Caco-2 (cell line): ENCODE data around the gene CAPZB. TPM values are rescaled to one million over a fixed set of nuclear protein-coding genes. Genes with fewer than 3 reads are reported as not detected.
A peak's percentile ranks its signal among the peaks of the same experiment; 100 is the strongest.

Source experiments
- BruUV-seq: library from RNA; stranded (reverse); fragments of 400-500 nt; replicated peaks from 2 replicates; lab custom pipeline; 2021; lab: Mats Ljungman, UMichigan
- CTCF ChIA-PET: fragments of 300-600 bp; sonication (Branson Sonifier 250); formaldehyde crosslinking; loops from one replicate; lab custom pipeline; 2022; ENCODE audit warnings: antibody characterized with exemption; lab: Charles Lee
- POLR2A ChIA-PET: fragments of 300-600 bp; sonication (Branson Sonifier 250); formaldehyde crosslinking; loops from one replicate; lab custom pipeline; 2022; ENCODE audit warnings: antibody characterized with exemption; lab: Charles Lee
- DNase-seq, 2 experiments: peaks; one replicate each; pipeline versions ENCODE4 v3.0.0 to v3.0.0-alpha.2; 2020 to 2022
- H3K27me3 ChIP-seq: replicated peaks from 2 replicates; pipeline ENCODE4 v1.6.0; 2011; ENCODE audit warnings: low read length; ENCODE audit not compliant: control insufficient read depth, insufficient read depth
- H3K36me3 ChIP-seq: 2 replicates; pipeline ENCODE4 v1.5.1; 2011; ENCODE audit warnings: low read length; ENCODE audit not compliant: control insufficient read depth, insufficient read depth
- H3K4me1 ChIP-seq: fragments of 250-450 bp; sonication (Bioruptor Pico); 2 replicates; pipeline ENCODE4 v1.5.1; 2020; ENCODE audit warnings: mild to moderate bottlenecking
- H3K4me3 ChIP-seq: 2 replicates; pipeline ENCODE4 v1.5.1; 2011; ENCODE audit warnings: low read depth, mild to moderate bottlenecking, control low read depth, low read length
- H3K9me3 ChIP-seq: fragments of 250-450 bp; sonication (Bioruptor Pico); 2 replicates; pipeline ENCODE4 v1.5.1; 2020; ENCODE audit warnings: mild to moderate bottlenecking, moderate library complexity
- H3K27ac Mint-ChIP-seq: one replicate; pipeline ENCODE4 v1.8.0; 2022; ENCODE audit warnings: mixed read lengths; ENCODE audit not compliant: unreplicated experiment
- H3K27me3 Mint-ChIP-seq: one replicate; pipeline ENCODE4 v1.8.0; 2022; ENCODE audit warnings: mixed read lengths; ENCODE audit not compliant: insufficient read depth, unreplicated experiment
- H3K36me3 Mint-ChIP-seq: one replicate; pipeline ENCODE4 v1.8.0; 2022; ENCODE audit warnings: mild to moderate bottlenecking, mixed read lengths; ENCODE audit not compliant: insufficient read depth, unreplicated experiment
- H3K4me1 Mint-ChIP-seq: one replicate; pipeline ENCODE4 v1.8.0; 2022; ENCODE audit warnings: low read depth, mixed read lengths; ENCODE audit not compliant: unreplicated experiment
- H3K4me3 Mint-ChIP-seq: one replicate; pipeline ENCODE4 v1.8.0; 2022; ENCODE audit warnings: mild to moderate bottlenecking, moderate library complexity, mixed read lengths; ENCODE audit not compliant: unreplicated experiment
- H3K9me3 Mint-ChIP-seq: one replicate; pipeline ENCODE4 v1.8.0; 2022; ENCODE audit warnings: mixed read lengths; ENCODE audit not compliant: unreplicated experiment
- CTCF ChIP-seq, 2 experiments: fragments of 200-600 bp in 1 of 2; IDR thresholded peaks; 1 replicate in 1 of 2; 2 replicates in 1 of 2; pipeline versions ENCODE4 v1.5.1 to v1.8.0; 2011 to 2022; ENCODE audit warnings: antibody characterized with exemption in 1 of 2, control low read depth in 1 of 2, inconsistent platforms in 1 of 2, low read depth in 1 of 2, low read length in 1 of 2, mild to moderate bottlenecking in 1 of 2, moderate library complexity in 1 of 2; ENCODE audit not compliant: insufficient read depth in 1 of 2, severe bottlenecking in 1 of 2, unreplicated experiment in 1 of 2
- intact Hi-C: fragments of 100-400 bp; cut with micrococcal nuclease; formaldehyde crosslinking; loops from one replicate; pipeline ENCODE4 v1.10.0; 2022; ENCODE audit not compliant: unreplicated experiment
- total RNA-seq: library from RNA; stranded (reverse); gene quantifications from 2 replicates; pipeline ENCODE4 v1.2.3, GENCODE V29; 2022

CAPZB gene
- total RNA-seq, 1 experiment from 2014 or later, result 205 TPM

- H3K27me3 ChIP-seq, result no peaks in the 10 kb centered on the region
- Mint-ChIP-seq H3K9me3 (no peaks in the 10 kb centered on the region), H3K4me1 (peaks cover 19% of the 10 kb centered on the region), H3K4me3 (no peak overlapping the region), H3K27me3 (no peaks in the 10 kb centered on the region), H3K36me3 (peaks cover 51% of the 10 kb centered on the region), H3K27ac (no peak overlapping the region)
- BruUV-seq, result no TSS peak
- H3K36me3 ChIP-seq, result no peaks in the 10 kb centered on the region; the same call in none of the 2 replicates
- no peak for TF ChIP-seq CTCF (IDR thresholded peaks at IDR 0.05; ENCODE audit: insufficient read depth in 1 of 2, low read depth in 1 of 2, low read length in 1 of 2, severe bottlenecking in 1 of 2, unreplicated experiment in 1 of 2)
- ChIA-PET POLR2A (no interaction called here), CTCF (no interaction called here)
- no peak overlapping the region for H3K4me3 ChIP-seq
- H3K9me3 ChIP-seq, result no peaks in the 10 kb centered on the region
- no peaks in the 10 kb centered on the region for H3K4me1 ChIP-seq
- intact Hi-C loops, result no loop called here
- no peak for DNase-seq
Measured at GRCh38 chr1:19404748-19405147, 80.6 kb downstream of the CAPZB start.

GRCh38 chr1:19403256-19403655 is 82.1 kb downstream of the CAPZB start:
- BruUV-seq, result no TSS peak
- H3K27ac Mint-ChIP-seq, result peak overlapping the region; percentile 48
- Histone ChIP-seq H3K27me3 (no peaks in the 10 kb centered on the region), H3K4me3 (no peak overlapping the region), H3K9me3 (no peaks in the 10 kb centered on the region), H3K36me3 (no peaks in the 10 kb centered on the region; the same call in 1 of the 2 replicates), H3K4me1 (no peaks in the 10 kb centered on the region)
- no peak for DNase-seq
- H3K4me3 Mint-ChIP-seq, result no peak overlapping the region
- H3K9me3 Mint-ChIP-seq, result no peaks in the 10 kb centered on the region
- H3K4me1 Mint-ChIP-seq, result peaks cover 13% of the 10 kb centered on the region
- H3K27me3 Mint-ChIP-seq, result no peaks in the 10 kb centered on the region
- CTCF ChIA-PET, result no interaction called here
- intact Hi-C loops, result no loop called here
- POLR2A ChIA-PET, result no interaction called here
- no peak for TF ChIP-seq CTCF (IDR thresholded peaks at IDR 0.05; ENCODE audit: insufficient read depth in 1 of 2, low read depth in 1 of 2, low read length in 1 of 2, severe bottlenecking in 1 of 2, unreplicated experiment in 1 of 2)
- H3K36me3 Mint-ChIP-seq, result peaks cover 64% of the 10 kb centered on the region

GRCh38 chr1:19402031-19402813 is 83.1 kb downstream of the CAPZB start:
- ChIA-PET CTCF (no interaction called here), POLR2A (no interaction called here)
- no TSS peak for BruUV-seq
- TF ChIP-seq CTCF (IDR thresholded peaks at IDR 0.05; ENCODE audit: insufficient read depth in 1 of 2, low read depth in 1 of 2, low read length in 1 of 2, severe bottlenecking in 1 of 2, unreplicated experiment in 1 of 2), result no peak
- no peak overlapping the region for H3K4me3 ChIP-seq
- peaks cover 9% of the 10 kb centered on the region for H3K4me1 Mint-ChIP-seq
- no peak for DNase-seq
- H3K9me3 ChIP-seq, result no peaks in the 10 kb centered on the region
- H3K36me3 ChIP-seq, result no peaks in the 10 kb centered on the region; the same call in 1 of the 2 replicates
- H3K27me3 Mint-ChIP-seq, result no peaks in the 10 kb centered on the region
- H3K4me1 ChIP-seq, result no peaks in the 10 kb centered on the region
- H3K27me3 ChIP-seq, result no peaks in the 10 kb centered on the region
- no peak overlapping the region for H3K27ac Mint-ChIP-seq
- H3K36me3 Mint-ChIP-seq, result peaks cover 59% of the 10 kb centered on the region
- H3K9me3 Mint-ChIP-seq, result no peaks in the 10 kb centered on the region
- intact Hi-C loops, result no loop called here
- H3K4me3 Mint-ChIP-seq, result no peak overlapping the region
